Kidney (tissue), 14 donors: ENCODE measurements around the gene ABL2. TPM values are rescaled to one million over a fixed set of nuclear protein-coding genes. Genes with fewer than 3 reads are reported as not detected.
"Not testable (repeated sequence)": the region's sequence is repeated elsewhere in the genome, so short reads cannot be mapped to it uniquely, and the experiment has no call there.

Experiments
- DNase-seq, 5 donors: peaks; one replicate each; pipeline ENCODE4 v3.0.0-alpha.2; 2013 to 2020
- FAIRE-seq: peaks from 2 replicates; lab custom pipeline; 2012; peaks lifted over from hg19 to GRCh38; lab: Jason Lieb, UNC
- H3K27ac ChIP-seq, 2 donors: one replicate each; pipeline ENCODE4 v1.7.0; 2013; ENCODE audit warnings: low read depth in 2 of 2, low read length in 2 of 2, inconsistent platforms in 1 of 2
- H3K27me3 ChIP-seq: one replicate; pipeline ENCODE4 v1.7.1; 2013; ENCODE audit warnings: low read length, inconsistent platforms; ENCODE audit not compliant: control insufficient read depth, insufficient read depth
- H3K36me3 ChIP-seq, 3 donors: one replicate each; pipeline versions ENCODE4 v1.7.0 to v1.7.1; 2013; ENCODE audit warnings: low read length in 3 of 3, control low read depth in 1 of 3, inconsistent platforms in 1 of 3; ENCODE audit not compliant: insufficient read depth in 3 of 3, control insufficient read depth in 2 of 3
- H3K4me1 ChIP-seq, 3 donors: one replicate each; pipeline versions ENCODE4 v1.7.0 to v1.7.1; 2013; ENCODE audit warnings: low read length in 3 of 3, inconsistent platforms in 1 of 3, low read depth in 1 of 3; ENCODE audit not compliant: control insufficient read depth in 2 of 3, insufficient read depth in 2 of 3
- H3K4me3 ChIP-seq, 3 donors: one replicate each; pipeline versions ENCODE4 v1.7.0 to v1.8.1; 2013; ENCODE audit warnings: low read length in 3 of 3, control low read depth in 1 of 3, inconsistent platforms in 1 of 3
- H3K9ac ChIP-seq, 3 donors: one replicate each; pipeline versions ENCODE4 v1.7.0 to v1.7.1; 2013; ENCODE audit warnings: low read length in 3 of 3, control low read depth in 1 of 3, inconsistent platforms in 1 of 3
- H3K9me3 ChIP-seq, 3 donors: one replicate each; pipeline versions ENCODE4 v1.7.0 to v1.7.1; 2013; ENCODE audit warnings: low read length in 3 of 3, control low read depth in 1 of 3, inconsistent platforms in 1 of 3; ENCODE audit not compliant: control insufficient read depth in 2 of 3, insufficient read depth in 1 of 3
- CTCF ChIP-seq: IDR thresholded peaks from 3 replicates; pipeline ENCODE4 v1.5.1; 2012; ENCODE audit warnings: mild to moderate bottlenecking, moderate library complexity, borderline replicate concordance; ENCODE audit not compliant: insufficient read depth; ENCODE audit errors: extremely low read depth
- intact Hi-C: fragments of 100-400 bp; cut with DNase I; formaldehyde crosslinking; loops from one replicate; pipeline ENCODE4 v1.11.1; 2022
- polyA plus RNA-seq: library from polyadenylated mRNA; stranded (reverse); fragments of 350-450 nt; fragmentation: Illumina TruSeq; extraction: RNeasy Lipid Tissue Mini Kit (QIAGEN cat#74804); gene quantifications from one replicate; pipeline ENCODE4 v1.2.3, GENCODE V29; 2014; ENCODE audit warnings: low read depth, low replicate concordance; ENCODE audit not compliant: insufficient read depth
- total RNA-seq: library from RNA; stranded (reverse); fragmentation: NEBNext Ultra II Directional; extraction: Animal tissue kit (Norgen Biotek cat#: 25700); gene quantifications from one replicate; pipeline ENCODE4 v1.2.1, GENCODE V29; 2021
- donor health status: control.
- donor health status: control.
- donor health status: control.
- donor health status: control.
- donor health status: control.
- donor health status: DM: yes; HTN: yes; CAD: no.
- donor health status: Normal renal cell carcinoma (clear cell type).

ABL2 gene
- total and polyA plus RNA-seq, 2 donors from 2014 or later = 1.6 to 29.6 TPM

- no peaks in the 10 kb centered on the region for H3K36me3 ChIP-seq
- DNase-seq (no peak), FAIRE-seq (no peak)
- no peaks in the 10 kb centered on the region for H3K4me1 ChIP-seq
- intact Hi-C loops = no loop called here
- no peak overlapping the region for H3K27ac ChIP-seq
- no peak overlapping the region for H3K4me3 ChIP-seq
- H3K9ac ChIP-seq = no peak overlapping the region
- no peak for TF ChIP-seq CTCF
- no peaks in the 10 kb centered on the region for H3K9me3 ChIP-seq
- H3K27me3 ChIP-seq = no peaks in the 10 kb centered on the region
Observed at GRCh38 chr1:179197690-179198297, 31.7 kb downstream of the ABL2 start.

- H3K36me3 ChIP-seq, H3K9me3 ChIP-seq, H3K27ac ChIP-seq, DNase-seq, H3K27me3 ChIP-seq, FAIRE-seq, H3K4me1 ChIP-seq, H3K4me3 ChIP-seq, H3K9ac ChIP-seq, intact Hi-C loops: not testable (repeated sequence)
Observed at GRCh38 chr1:179195857-179196256, 33.6 kb downstream of the ABL2 start.

- Histone ChIP-seq H3K9ac (no peak overlapping the region), H3K27ac (no peak overlapping the region), H3K27me3 (no peaks in the 10 kb centered on the region), H3K4me1 (no peaks in the 10 kb centered on the region), H3K36me3 (no peaks in the 10 kb centered on the region), H3K9me3 (no peaks in the 10 kb centered on the region), H3K4me3 (no peak overlapping the region)
- intact Hi-C loops = no loop called here
- FAIRE-seq (no peak), DNase-seq (no peak)
- no peak for TF ChIP-seq CTCF
Observed at GRCh38 chr1:179195376-179195775, 34.1 kb downstream of the ABL2 start.

GRCh38 chr1:179194068-179194537 lies 35.4 kb downstream of the ABL2 start:
- Histone ChIP-seq H3K4me1 (no peaks in the 10 kb centered on the region), H3K4me3 (no peak overlapping the region), H3K27me3 (no peaks in the 10 kb centered on the region), H3K9me3 (no peaks in the 10 kb centered on the region), H3K36me3 (no peaks in the 10 kb centered on the region), H3K27ac (no peak overlapping the region), H3K9ac (no peak overlapping the region)
- intact Hi-C loops = no loop called here
- DNase-seq (no peak), FAIRE-seq (no peak)
- no peak for TF ChIP-seq CTCF
